Astrocyte of the cerebellum (primary cell): Measurements from ENCODE around the gene UBE2V1.

Experiments used
- DNase-seq: peaks from one replicate; pipeline ENCODE4 v3.0.0-alpha.2; 2011; ENCODE audit warnings: low read depth
- H3K4me3 ChIP-seq: 2 replicates; pipeline ENCODE4 v1.5.1; 2011; ENCODE audit warnings: mild to moderate bottlenecking, low read depth, low read length, moderate library complexity
- in situ Hi-C: cut with HindIII; loops from 2 replicates; pipeline ENCODE4 v1.10.0; 2017; ENCODE audit warnings: low sequenced_read_pairs
- TF ChIP-seq, protein P1 (sequence below): IDR thresholded peaks from 2 replicates; pipeline ENCODE4 v1.5.1; 2012; ENCODE audit warnings: low read length, low read depth, moderate library complexity, mild to moderate bottlenecking; ENCODE audit errors: missing control alignments

Gene UBE2V1

DNA sequence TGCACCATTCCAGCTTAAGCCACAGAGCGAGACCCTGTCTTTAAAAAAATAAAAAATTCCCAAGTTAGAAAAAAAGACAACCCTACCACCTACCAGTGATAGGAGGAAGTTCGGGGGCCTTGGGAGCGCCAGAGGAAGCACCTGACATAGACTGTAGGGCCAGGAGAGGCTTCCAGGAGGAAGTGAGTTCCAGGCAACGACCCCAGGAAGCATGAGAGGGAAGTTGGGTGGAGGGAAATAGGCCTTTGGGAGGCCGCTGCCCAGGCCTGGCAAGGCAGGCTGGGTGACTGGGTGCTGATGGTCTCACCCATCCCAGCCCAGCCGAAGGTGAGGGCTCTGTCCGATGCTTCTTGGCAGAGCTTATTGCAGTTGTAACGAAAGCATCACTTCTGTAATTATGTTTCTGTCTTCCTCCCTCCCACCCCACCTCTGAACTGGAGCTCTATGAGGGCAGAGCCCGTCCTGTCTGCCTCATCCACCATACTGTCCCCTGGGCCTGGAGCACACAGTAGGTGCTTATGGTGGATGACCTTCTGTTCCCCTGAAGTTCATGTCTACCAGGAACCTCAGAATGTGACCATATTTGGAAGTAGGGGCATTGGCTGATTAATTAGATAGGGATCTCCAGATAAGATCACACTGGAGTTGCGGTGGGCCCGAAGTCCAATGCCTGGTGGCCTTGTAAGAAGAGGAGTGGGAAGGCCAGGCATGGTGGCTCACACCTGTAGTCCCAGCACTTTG, 54.1 kb downstream of the UBE2V1 start:
- no peak for DNase-seq
- H3K4me3 ChIP-seq = no peak overlapping the region
- in situ Hi-C loops = no loop called here
- TF ChIP-seq, protein P1, sequence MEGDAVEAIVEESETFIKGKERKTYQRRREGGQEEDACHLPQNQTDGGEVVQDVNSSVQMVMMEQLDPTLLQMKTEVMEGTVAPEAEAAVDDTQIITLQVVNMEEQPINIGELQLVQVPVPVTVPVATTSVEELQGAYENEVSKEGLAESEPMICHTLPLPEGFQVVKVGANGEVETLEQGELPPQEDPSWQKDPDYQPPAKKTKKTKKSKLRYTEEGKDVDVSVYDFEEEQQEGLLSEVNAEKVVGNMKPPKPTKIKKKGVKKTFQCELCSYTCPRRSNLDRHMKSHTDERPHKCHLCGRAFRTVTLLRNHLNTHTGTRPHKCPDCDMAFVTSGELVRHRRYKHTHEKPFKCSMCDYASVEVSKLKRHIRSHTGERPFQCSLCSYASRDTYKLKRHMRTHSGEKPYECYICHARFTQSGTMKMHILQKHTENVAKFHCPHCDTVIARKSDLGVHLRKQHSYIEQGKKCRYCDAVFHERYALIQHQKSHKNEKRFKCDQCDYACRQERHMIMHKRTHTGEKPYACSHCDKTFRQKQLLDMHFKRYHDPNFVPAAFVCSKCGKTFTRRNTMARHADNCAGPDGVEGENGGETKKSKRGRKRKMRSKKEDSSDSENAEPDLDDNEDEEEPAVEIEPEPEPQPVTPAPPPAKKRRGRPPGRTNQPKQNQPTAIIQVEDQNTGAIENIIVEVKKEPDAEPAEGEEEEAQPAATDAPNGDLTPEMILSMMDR = no peak

DNA sequence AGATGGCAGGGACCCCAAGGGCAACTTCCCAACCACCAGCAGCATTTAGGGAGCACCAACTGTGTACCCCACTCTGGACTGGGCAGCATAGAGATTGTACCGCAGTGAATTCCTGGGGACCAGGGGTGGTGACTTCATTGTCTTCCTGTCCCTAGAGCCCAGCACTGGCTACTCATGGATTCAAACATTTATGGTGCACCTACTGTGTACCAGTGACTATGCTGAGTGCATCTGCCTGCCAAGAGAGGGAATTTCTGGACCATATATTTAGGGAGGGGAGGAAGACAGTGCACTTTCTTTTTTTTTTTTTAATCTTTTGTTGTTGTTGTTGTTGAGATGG, 55.3 kb downstream of the UBE2V1 start:
- H3K4me3 ChIP-seq = no peak overlapping the region
- no peak for DNase-seq
- in situ Hi-C loops = no loop called here
- TF ChIP-seq, protein P1 = no peak

DNA sequence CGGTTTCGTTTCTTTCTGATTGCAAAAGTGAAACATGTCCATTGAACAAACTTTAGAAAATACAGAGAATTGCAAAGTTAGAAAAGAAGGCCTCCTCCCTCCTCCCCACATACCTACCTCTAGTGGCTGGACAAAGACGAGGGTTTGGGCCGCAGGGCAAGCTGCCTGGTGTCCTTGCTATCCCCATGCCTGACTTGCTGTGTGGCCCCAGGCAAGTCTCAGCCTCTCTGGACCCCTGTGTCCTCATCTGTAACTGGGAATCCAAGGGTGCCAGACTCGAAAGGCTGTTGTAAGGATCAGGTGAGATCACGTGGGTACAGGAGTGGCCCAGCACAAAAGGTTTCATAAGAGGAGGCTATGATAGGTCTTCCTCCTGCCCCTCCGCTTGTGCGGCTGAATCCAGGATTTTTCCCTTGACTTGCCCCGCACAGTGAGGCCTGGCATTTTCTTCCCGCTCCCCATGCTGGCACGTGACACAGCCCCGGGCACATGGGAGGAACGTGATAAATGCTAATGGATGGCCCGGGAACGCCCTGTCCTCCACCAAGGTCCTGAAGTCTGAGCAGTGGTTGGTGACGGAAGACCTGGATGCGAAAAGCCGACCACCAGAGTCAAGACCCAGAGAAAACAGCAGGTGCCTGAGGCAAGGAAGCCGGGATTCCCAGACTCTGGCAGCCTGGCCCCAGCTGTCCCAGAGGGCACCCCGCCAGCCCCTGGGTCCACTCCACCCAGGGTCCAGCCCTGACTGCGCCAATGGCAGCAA, 55.8 kb downstream of the UBE2V1 start:
- H3K4me3 ChIP-seq = no peak overlapping the region
- in situ Hi-C loops = no loop called here
- TF ChIP-seq, protein P1 = no peak
- DNase-seq = no peak

DNA sequence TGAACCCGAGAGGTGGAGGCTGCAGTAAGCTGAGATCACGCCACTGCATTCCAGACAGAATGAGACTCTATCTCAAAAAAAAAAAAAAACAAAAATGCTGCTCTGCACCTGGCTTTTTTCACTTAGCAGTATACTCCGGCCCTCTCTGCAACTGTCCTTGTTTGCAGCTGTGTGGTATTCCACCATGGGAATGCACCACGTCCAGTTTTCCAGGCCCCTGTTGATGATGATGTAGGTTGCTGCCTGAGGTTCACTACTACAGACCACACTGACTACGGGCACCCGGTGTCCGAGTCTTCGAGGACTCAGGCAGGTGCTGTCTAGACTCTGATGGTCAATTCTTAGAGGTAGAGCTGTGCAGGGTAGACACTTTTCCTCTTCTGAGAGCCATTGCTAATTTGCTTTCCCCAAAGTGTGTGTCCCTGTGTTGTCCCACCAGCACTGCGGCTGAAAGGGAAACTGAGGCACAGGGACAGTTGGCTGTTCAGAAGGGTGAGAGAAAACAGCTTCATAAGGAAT, 56.5 kb downstream of the UBE2V1 start:
- no peak overlapping the region for H3K4me3 ChIP-seq
- DNase-seq = no peak
- in situ Hi-C loops = no loop called here
- TF ChIP-seq, protein P1 = no peak

DNA sequence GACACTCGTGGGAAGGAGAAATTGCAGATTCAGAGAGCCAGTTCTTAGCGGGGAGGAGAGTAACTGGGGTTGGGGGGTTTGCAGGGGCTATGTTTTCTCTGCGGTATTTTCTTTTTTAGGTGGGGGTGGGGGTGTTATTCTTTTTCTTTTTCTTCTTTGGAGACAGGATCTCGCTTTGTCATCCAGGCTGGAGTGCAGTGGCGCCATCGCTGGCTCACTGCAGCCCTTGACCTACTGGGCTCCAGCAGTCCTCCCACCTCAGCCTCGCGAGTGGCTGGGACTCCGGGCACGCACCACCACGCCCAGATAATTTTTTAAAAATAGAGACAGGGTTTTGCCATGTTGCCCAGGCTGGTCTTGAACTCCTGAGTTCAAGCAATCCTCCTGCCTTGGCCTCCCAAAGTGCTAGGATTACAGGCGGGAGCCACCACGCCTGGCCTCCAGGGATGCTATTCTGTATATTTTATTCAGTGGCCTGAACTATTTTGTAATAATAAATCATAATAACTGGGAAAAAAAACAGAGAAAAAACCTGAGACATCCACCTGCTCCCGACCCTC, 57.3 kb downstream of the UBE2V1 start:
- in situ Hi-C loops = no loop called here
- H3K4me3 ChIP-seq = no peak overlapping the region
- TF ChIP-seq, protein P1 = no peak
- no peak for DNase-seq

DNA sequence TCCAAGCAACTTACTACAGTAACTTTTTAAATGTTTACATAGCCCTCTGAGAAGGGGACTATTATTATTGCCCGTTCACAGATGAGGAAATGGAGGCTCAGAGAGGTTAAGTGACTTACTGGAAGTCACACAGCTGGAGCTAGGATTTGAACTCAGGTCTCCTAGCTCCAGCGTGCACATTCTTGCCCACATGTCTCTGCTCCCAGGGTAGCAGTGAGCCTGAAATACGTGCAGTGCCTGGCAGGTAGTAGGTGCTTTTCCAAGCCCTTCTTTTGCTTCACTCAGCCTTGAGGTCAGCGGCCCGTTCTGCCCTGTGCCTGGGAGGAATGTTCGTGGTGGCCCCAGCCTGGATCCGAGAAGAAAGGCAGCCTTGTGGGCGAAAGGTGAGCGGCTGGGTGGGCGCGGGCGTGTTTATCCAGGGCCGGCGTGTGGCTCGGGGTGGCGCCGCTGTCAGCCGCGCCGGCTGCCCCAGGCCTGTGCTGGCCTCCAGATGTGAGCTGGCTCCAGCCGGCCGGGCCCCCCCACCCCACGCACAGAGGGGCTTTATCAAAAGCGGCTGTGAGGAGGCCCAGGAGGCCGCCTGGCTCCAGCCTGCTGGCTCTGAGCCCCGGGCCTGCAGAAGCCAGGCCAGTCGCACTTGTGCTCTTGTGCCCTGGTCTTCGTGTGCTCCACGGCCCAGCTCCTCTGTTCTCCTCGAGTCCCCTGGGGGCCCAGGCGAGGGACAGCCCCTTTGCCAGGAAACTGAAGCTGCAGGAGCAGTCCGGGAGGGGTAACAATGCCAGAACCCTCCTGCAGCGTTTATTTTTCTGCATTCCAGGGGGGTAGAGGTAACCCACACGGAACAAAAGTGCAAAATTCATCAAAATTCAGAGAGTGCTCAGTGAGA, 58.1 kb downstream of the UBE2V1 start:
- H3K4me3 ChIP-seq = no peak overlapping the region
- DNase-seq = peak; percentile 55
- TF ChIP-seq, protein P1 = no peak
- in situ Hi-C loops = no loop called here
